Duodenal mucosa (tissue), 2 donors: Measurements from ENCODE around the gene NEGR1.

Experiments
- H3K27ac ChIP-seq: one replicate; pipeline ENCODE4 v1.7.0; 2013; ENCODE audit warnings: low read depth, low read length
- H3K27me3 ChIP-seq, 2 donors: one replicate each; pipeline ENCODE4 v1.7.0; 2013; ENCODE audit warnings: low read length in 2 of 2, control low read depth in 1 of 2; ENCODE audit not compliant: insufficient read depth in 2 of 2, control insufficient read depth in 1 of 2
- H3K36me3 ChIP-seq, 2 donors: one replicate each; pipeline ENCODE4 v1.7.0; 2013; ENCODE audit warnings: low read length in 2 of 2, control low read depth in 1 of 2; ENCODE audit not compliant: insufficient read depth in 2 of 2, control insufficient read depth in 1 of 2
- H3K4me1 ChIP-seq, 2 donors: one replicate each; pipeline ENCODE4 v1.7.0; 2013; ENCODE audit warnings: low read length in 2 of 2, control low read depth in 1 of 2; ENCODE audit not compliant: insufficient read depth in 2 of 2, control insufficient read depth in 1 of 2
- H3K4me3 ChIP-seq, 2 donors: one replicate each; pipeline ENCODE4 v1.7.0; 2013; ENCODE audit warnings: low read length in 2 of 2, low read depth in 1 of 2
- H3K9ac ChIP-seq, 2 donors: one replicate each; pipeline ENCODE4 v1.7.0; 2013; ENCODE audit warnings: low read length in 2 of 2, low read depth in 1 of 2
- H3K9me3 ChIP-seq, 2 donors: one replicate each; pipeline ENCODE4 v1.7.0; 2013; ENCODE audit warnings: low read length in 2 of 2, control low read depth in 1 of 2; ENCODE audit not compliant: control insufficient read depth in 1 of 2

The NEGR1 gene

DNA sequence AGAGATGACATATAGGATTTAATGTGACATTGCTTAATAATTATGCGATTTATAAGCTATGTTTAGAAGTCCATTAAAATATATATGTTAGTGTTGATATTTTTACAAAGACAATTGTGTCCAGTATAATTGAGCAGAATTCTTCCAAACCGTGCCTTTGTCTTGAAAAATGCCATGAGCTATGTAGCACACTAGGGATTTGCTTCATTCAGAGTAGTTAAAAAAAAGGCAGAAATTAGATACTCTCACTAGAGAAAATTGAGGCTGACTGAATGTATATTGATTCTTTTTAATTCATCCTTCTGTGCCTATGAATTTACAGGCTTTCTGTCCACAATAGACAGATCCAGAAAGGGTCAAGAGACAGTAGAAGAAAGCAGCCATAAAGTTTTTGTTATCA is 429.0 kb downstream of the NEGR1 start:
- Histone ChIP-seq H3K4me3 (no peak overlapping the region), H3K9me3 (no peaks in the 10 kb centered on the region), H3K9ac (no peak overlapping the region), H3K27me3 (no peaks in the 10 kb centered on the region), H3K27ac (no peak overlapping the region), H3K4me1 (no peaks in the 10 kb centered on the region), H3K36me3 (no peaks in the 10 kb centered on the region)

GRCh38 chr1:71850936-71851335 is 431.4 kb downstream of the NEGR1 start:
- Histone ChIP-seq H3K9ac (no peak overlapping the region), H3K36me3 (no peaks in the 10 kb centered on the region), H3K27me3 (no peaks in the 10 kb centered on the region), H3K27ac (no peak overlapping the region), H3K4me1 (no peaks in the 10 kb centered on the region), H3K4me3 (no peak overlapping the region), H3K9me3 (no peaks in the 10 kb centered on the region)

DNA sequence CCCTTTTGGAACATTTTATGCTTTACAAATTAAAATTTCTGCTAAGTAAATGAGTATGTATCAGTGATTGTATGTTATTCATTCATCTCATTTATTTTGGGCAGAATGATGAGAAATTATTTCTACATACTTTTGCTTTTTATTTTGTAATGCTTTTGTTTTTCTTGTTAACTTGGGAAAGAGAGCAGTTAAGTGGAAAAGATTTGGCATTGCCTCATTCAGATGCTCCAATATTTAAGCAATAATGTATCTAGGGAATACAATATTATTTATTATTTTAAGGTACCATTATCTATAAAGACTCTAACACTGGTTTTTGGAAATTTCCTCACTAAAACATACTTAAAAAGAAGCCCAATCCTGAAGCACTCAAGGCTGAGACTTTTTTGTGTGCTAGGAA is 431.8 kb downstream of the NEGR1 start:
- Histone ChIP-seq H3K9me3 (no peaks in the 10 kb centered on the region), H3K9ac (no peak overlapping the region), H3K27ac (no peak overlapping the region), H3K4me3 (no peak overlapping the region), H3K27me3 (no peaks in the 10 kb centered on the region), H3K36me3 (no peaks in the 10 kb centered on the region), H3K4me1 (no peaks in the 10 kb centered on the region)

- no peaks in the 10 kb centered on the region for H3K4me1 ChIP-seq
- H3K4me3 ChIP-seq: no peak overlapping the region
- no peaks in the 10 kb centered on the region for H3K36me3 ChIP-seq
- no peaks in the 10 kb centered on the region for H3K9me3 ChIP-seq
- H3K9ac ChIP-seq: no peak overlapping the region
- no peak overlapping the region for H3K27ac ChIP-seq
- no peaks in the 10 kb centered on the region for H3K27me3 ChIP-seq
These were observed 439.3 kb downstream of the NEGR1 start for GRCh38 chr1:71843012-71843411.

GRCh38 chr1:71839876-71840275 is 442.5 kb downstream of the NEGR1 start:
- Histone ChIP-seq H3K27ac (no peak overlapping the region), H3K9ac (no peak overlapping the region), H3K4me3 (no peak overlapping the region), H3K36me3 (no peaks in the 10 kb centered on the region), H3K4me1 (no peaks in the 10 kb centered on the region), H3K27me3 (no peaks in the 10 kb centered on the region), H3K9me3 (no peaks in the 10 kb centered on the region)

GRCh38 chr1:71836904-71837303 is 445.4 kb downstream of the NEGR1 start:
- Histone ChIP-seq H3K9me3 (no peaks in the 10 kb centered on the region), H3K4me3 (no peak overlapping the region)

DNA sequence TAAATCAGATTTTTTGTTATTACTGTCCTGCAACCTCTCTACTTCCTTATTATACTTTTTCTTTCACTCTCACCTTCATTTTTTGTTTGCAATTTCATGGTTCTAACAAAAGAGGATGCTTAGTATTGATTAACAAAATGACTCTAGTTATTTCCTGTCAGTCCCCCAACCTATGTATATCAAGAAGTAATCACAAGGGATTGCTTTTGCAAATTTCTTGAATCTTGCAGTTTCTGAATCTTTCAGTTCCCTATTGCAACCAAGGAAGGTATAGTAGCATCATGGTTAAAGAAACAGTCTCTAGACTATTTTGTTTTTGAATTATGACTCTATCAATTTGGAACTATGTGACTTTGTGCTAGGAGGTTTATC is 446.9 kb downstream of the NEGR1 start:
- Histone ChIP-seq H3K4me3 (no peak overlapping the region), H3K27ac (no peak overlapping the region), H3K36me3 (no peaks in the 10 kb centered on the region), H3K27me3 (no peaks in the 10 kb centered on the region), H3K9ac (no peak overlapping the region), H3K9me3 (no peaks in the 10 kb centered on the region), H3K4me1 (no peaks in the 10 kb centered on the region)

More at GRCh38 chr1:71836904-71837303, 445.4 kb downstream of the NEGR1 start:
- no peaks in the 10 kb centered on the region for H3K4me1 ChIP-seq
- no peak overlapping the region for H3K27ac ChIP-seq
- H3K36me3 ChIP-seq: no peaks in the 10 kb centered on the region
- no peaks in the 10 kb centered on the region for H3K27me3 ChIP-seq
- H3K9ac ChIP-seq: no peak overlapping the region

DNA sequence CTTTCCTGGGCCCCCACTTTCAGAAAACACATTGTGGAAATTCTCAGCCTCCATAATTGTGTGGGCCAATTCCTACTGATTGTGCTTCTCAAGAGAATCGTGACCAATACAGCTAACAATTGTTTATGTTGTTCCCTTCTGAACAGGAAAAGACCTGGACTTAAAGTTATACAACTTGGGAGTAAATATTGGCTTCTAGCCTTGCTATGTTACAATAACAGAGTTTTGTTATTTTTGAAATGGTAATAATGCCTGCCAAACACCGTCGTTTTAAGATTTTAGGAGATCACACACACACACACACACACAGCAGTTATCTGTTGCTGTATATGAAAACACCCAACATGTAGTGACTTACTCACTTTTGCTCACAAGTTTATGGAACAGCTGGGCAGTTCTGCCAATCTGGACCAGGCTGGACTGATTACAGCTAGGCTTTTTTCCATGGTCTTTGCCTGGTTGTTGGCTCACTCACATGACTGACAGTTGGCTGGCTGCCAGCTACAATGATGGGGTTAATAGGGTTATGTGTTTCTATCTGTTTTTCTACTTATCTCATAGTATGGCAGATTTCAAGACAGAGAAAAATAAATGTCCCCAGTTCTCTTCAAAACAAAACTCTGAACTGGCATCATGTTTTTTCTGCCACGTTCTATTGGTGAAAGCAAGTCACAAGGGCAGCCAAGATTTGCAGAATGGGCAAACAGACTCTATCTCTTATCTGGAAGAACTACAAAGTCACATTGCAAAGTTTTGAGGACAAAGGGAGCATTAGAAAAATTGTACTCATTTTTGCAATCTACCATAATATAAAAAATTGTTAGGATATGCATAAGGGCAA is 447.5 kb downstream of the NEGR1 start:
- Histone ChIP-seq H3K36me3 (no peaks in the 10 kb centered on the region), H3K4me1 (no peaks in the 10 kb centered on the region), H3K27me3 (no peaks in the 10 kb centered on the region), H3K9me3 (no peaks in the 10 kb centered on the region), H3K9ac (no peak overlapping the region), H3K27ac (no peak overlapping the region), H3K4me3 (no peak overlapping the region)

- Histone ChIP-seq H3K4me3 (no peak overlapping the region), H3K36me3 (no peaks in the 10 kb centered on the region), H3K27me3 (no peaks in the 10 kb centered on the region), H3K9ac (no peak overlapping the region), H3K9me3 (no peaks in the 10 kb centered on the region), H3K4me1 (no peaks in the 10 kb centered on the region), H3K27ac (no peak overlapping the region)
These were observed 450.7 kb downstream of the NEGR1 start for GRCh38 chr1:71831646-71832045.

GRCh38 chr1:71829346-71829745 is 453.0 kb downstream of the NEGR1 start:
- Histone ChIP-seq H3K36me3 (no peaks in the 10 kb centered on the region), H3K27ac (no peak overlapping the region), H3K9ac (no peak overlapping the region), H3K4me3 (no peak overlapping the region), H3K9me3 (no peaks in the 10 kb centered on the region), H3K27me3 (no peaks in the 10 kb centered on the region), H3K4me1 (no peaks in the 10 kb centered on the region)
